Hepatocyte (in vitro differentiated cells): Measurements from ENCODE around the gene TBC1D4.

ENCODE experiments used
- EZH2phosphoT487 ChIP-seq: fragments of 200-600 bp; sonication (generic); IDR thresholded peaks from one replicate; pipeline ENCODE4 v1.6.1; 2018; ENCODE audit warnings: antibody characterized with exemption, mild to moderate bottlenecking, low read depth, moderate library complexity; ENCODE audit not compliant: unreplicated experiment, severe bottlenecking
- TF ChIP-seq, protein P1 (sequence below): fragments of 200-600 bp; sonication (generic); IDR thresholded peaks from 2 replicates; pipeline ENCODE4 v1.5.1; 2016; ENCODE audit warnings: antibody characterized with exemption, mild to moderate bottlenecking; ENCODE audit not compliant: poor library complexity

DNA sequence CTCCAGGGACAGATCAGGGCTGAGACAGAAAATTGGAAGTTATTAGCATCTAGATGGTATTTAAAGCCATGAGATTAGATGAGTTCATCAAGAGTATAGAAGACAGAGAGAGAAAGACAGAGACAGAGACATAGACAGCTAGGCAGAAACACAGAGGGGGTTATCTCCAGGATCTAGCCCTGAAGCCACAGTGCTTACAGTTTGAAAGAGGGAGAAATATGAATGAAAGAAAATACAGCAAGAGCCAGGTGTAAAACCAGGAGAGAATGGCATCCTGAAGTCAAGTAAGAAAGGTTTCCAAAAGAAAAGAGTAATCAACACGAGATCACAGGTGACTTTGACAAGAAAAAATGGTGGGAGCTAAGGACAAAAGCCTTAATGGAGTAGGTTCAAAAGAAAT, 111.2 kb downstream of the TBC1D4 start:
- TF ChIP-seq, protein P1, sequence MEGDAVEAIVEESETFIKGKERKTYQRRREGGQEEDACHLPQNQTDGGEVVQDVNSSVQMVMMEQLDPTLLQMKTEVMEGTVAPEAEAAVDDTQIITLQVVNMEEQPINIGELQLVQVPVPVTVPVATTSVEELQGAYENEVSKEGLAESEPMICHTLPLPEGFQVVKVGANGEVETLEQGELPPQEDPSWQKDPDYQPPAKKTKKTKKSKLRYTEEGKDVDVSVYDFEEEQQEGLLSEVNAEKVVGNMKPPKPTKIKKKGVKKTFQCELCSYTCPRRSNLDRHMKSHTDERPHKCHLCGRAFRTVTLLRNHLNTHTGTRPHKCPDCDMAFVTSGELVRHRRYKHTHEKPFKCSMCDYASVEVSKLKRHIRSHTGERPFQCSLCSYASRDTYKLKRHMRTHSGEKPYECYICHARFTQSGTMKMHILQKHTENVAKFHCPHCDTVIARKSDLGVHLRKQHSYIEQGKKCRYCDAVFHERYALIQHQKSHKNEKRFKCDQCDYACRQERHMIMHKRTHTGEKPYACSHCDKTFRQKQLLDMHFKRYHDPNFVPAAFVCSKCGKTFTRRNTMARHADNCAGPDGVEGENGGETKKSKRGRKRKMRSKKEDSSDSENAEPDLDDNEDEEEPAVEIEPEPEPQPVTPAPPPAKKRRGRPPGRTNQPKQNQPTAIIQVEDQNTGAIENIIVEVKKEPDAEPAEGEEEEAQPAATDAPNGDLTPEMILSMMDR: no peak
- TF ChIP-seq EZH2phosphoT487: no peak
